ENCODE measurements around the gene DSCAML1. TPM values are rescaled to one million over a fixed set of nuclear protein-coding genes. Genes with fewer than 3 reads are reported as not detected.
"Not testable (repeated sequence)": the region's sequence is repeated elsewhere in the genome, so short reads cannot be mapped to it uniquely, and the experiment has no call there.

The DSCAML1 gene
- total RNA-seq, 2 donors from 2014 or later = 0.33 to 1.6 TPM

DNA sequence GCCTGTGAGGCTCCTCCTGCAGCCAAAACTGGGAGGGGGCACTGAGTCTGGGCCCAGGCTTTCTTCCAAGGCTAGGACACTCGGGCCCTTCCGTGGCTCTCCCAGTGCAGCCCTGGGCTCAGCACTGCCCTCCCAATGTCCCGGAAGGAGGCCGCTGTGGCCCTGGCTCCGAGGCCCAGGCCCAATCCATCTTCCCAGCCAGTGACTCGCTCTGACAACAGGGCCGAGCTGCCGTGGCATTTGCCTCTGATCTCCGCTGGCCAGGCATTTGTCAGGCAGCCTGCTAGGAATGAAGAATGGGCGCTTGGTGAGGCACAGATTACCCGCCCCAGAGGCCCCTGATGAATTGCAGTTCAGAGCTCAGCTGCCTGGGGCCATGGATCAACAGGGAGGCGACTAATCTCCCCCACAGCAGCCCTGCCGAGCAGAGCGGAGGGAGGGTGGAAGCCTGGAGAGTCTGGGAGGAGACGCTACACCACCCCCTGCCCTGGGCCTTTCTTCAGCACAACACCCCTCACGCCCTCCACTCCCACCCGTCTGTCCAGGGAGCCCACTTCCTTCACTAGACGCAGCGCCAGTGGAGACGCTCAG lies 19.2 kb upstream of the DSCAML1 start:
- intact Hi-C loops (cut with DNase I) = no loop called here
- Histone ChIP-seq H3K9me3 (no peaks in the 10 kb centered on the region), H3K4me1 (peaks cover 65% of the 10 kb centered on the region), H3K27ac (peak overlapping the region; percentile 66 to 88 (median 86)), H3K27me3 (no peaks in the 10 kb centered on the region), H3K4me3 (no peak overlapping the region), H3K36me3 (replicated peaks in 1 of 2; ENCODE audit: insufficient read depth in 1 of 2, low read depth in 2 of 2) (no peaks in the 10 kb centered on the region)
- ATAC-seq (peak; percentile 59), DNase-seq (peak; percentile 63 to 83 (median 78))
- peak in 2 of 3 donors; percentile 34 to 42 for TF ChIP-seq POLR2A (IDR thresholded peaks at IDR 0.05)
- TF ChIP-seq, protein P1, sequence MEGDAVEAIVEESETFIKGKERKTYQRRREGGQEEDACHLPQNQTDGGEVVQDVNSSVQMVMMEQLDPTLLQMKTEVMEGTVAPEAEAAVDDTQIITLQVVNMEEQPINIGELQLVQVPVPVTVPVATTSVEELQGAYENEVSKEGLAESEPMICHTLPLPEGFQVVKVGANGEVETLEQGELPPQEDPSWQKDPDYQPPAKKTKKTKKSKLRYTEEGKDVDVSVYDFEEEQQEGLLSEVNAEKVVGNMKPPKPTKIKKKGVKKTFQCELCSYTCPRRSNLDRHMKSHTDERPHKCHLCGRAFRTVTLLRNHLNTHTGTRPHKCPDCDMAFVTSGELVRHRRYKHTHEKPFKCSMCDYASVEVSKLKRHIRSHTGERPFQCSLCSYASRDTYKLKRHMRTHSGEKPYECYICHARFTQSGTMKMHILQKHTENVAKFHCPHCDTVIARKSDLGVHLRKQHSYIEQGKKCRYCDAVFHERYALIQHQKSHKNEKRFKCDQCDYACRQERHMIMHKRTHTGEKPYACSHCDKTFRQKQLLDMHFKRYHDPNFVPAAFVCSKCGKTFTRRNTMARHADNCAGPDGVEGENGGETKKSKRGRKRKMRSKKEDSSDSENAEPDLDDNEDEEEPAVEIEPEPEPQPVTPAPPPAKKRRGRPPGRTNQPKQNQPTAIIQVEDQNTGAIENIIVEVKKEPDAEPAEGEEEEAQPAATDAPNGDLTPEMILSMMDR (IDR thresholded peaks at IDR 0.05) = no peak
- 60 to 62% methylated on average over 2 to 20 of the region's 20 CpGs for WGBS, 2 donors

DNA sequence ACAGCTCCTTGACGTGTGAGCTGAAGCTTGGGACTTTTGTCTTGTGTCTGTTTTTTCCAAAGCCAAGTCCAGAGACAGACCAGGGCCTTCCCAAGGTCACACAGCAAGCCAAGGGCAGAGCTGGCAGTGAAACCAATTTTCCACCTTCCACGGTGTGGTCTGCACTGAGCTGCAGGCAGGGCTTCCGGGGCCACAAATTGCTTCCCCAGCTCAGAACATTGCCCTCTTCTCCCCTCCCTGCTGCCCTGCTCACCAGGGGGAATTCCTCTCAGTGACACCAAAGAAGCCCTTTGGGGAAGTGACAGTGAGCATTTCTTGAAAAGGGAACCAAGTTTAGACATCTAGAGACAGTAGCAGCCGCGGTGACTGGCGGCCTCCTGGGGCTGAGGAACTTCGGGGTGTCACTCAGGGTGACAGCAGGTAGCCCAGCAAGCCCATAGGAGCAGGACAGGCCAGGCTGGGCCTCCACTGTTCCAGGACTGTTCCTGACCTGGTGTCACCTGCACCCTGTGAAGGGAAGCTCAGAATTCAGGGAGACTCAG lies 18.3 kb upstream of the DSCAML1 start:
- H3K27me3 ChIP-seq = no peaks in the 10 kb centered on the region
- TF ChIP-seq POLR2A (IDR thresholded peaks at IDR 0.05) = no peak
- TF ChIP-seq, protein P1 (IDR thresholded peaks at IDR 0.05) = no peak
- peak; percentile 16 for ATAC-seq
- H3K4me3 ChIP-seq = no peak overlapping the region
- peak in 3 of 4 donors; percentile 40 to 66 (median 47) for DNase-seq
- peak overlapping the region; percentile 58 to 88 (median 86) for H3K27ac ChIP-seq
- intact Hi-C loops (cut with DNase I) = no loop called here
- no peaks in the 10 kb centered on the region for H3K9me3 ChIP-seq
- 8 to 29% methylated on average over 1 to 7 of the region's 7 CpGs for WGBS, 2 donors
- H3K4me1 ChIP-seq = peaks cover 63% of the 10 kb centered on the region
- no peaks in the 10 kb centered on the region for H3K36me3 ChIP-seq (replicated peaks in 1 of 2; ENCODE audit: insufficient read depth in 1 of 2, low read depth in 2 of 2)

DNA sequence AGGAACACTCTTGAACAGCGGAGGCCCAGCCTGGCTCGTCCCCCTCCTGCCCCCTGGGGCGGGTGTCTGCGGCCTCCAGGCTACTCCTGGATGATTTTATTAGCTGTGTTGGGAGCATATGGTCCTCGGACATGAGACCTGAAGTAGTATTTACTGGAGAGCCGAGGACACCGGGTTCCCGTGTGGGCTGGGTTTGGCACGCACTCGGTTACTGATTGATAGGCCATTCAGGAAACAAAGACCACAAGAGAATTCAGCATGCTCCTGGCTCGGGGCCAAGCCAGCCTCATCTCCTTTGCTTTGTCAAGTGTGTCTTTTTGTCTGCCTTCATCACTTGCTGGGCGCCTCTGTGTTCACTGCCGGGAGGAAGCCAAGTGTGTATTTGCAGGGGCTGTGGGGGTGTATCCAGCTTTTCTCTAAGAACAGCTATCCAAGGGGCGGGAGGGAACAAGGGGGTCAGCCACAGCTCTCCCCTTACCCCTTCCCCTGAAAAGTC lies 17.8 kb upstream of the DSCAML1 start:
- intact Hi-C loops (cut with DNase I) = no loop called here

DNA sequence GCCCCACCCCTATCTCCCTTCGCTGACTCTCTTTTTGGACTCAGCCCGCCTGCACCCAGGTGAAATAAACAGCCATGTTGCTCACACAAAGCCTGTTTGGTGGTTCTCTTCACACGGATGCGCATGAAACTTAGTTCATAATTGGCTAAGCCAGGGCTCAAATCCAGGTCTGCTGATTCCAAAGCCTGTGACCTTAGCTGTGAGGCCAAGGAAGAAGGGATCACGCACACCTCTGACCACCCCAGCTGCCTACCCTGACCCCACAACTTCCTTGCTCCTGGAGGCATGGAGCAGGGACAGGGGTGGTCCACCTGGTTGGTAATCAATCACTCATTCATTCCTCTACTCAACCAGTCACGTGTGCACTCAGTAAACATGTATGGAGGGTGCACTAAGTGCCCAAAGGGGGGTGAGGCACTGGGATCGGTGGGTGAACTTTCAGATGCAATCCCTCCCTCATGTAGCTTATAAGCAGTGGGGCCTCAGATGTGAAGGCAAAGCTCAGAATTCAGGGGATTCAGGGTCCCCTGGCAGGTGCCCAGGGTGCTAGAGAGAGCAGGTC lies 17.3 kb upstream of the DSCAML1 start:
- DNase-seq (no peak), ATAC-seq (no peak)
- Histone ChIP-seq H3K27ac (peak overlapping the region; percentile 58 to 88 (median 86)), H3K4me1 (peaks cover 52% of the 10 kb centered on the region), H3K36me3 (replicated peaks in 1 of 2; ENCODE audit: insufficient read depth in 1 of 2, low read depth in 2 of 2) (no peaks in the 10 kb centered on the region), H3K9me3 (no peaks in the 10 kb centered on the region), H3K27me3 (no peaks in the 10 kb centered on the region), H3K4me3 (no peak overlapping the region)
- TF ChIP-seq POLR2A (IDR thresholded peaks at IDR 0.05) = peak in 2 of 3 donors; percentile 20 to 32
- TF ChIP-seq, protein P1 (IDR thresholded peaks at IDR 0.05) = no peak
- intact Hi-C loops (cut with DNase I) = no loop called here
- WGBS, 2 donors = 49 to 74% methylated on average over 7 of the region's 7 CpGs

More for the DNA sequence above, 17.8 kb upstream of the DSCAML1 start:
- Histone ChIP-seq H3K9me3 (no peaks in the 10 kb centered on the region), H3K27ac (peak overlapping the region; percentile 58 to 88 (median 86)), H3K27me3 (no peaks in the 10 kb centered on the region), H3K4me3 (no peak overlapping the region), H3K4me1 (peaks cover 58% of the 10 kb centered on the region), H3K36me3 (replicated peaks in 1 of 2; ENCODE audit: insufficient read depth in 1 of 2, low read depth in 2 of 2) (no peaks in the 10 kb centered on the region)
- TF ChIP-seq POLR2A (IDR thresholded peaks at IDR 0.05) = no peak
- TF ChIP-seq, protein P1 (IDR thresholded peaks at IDR 0.05) = no peak
- WGBS, 2 donors = 17 to 24% methylated on average over 12 to 14 of the region's 14 CpGs
- peak; percentile 10 for ATAC-seq
- DNase-seq = peak; percentile 66 to 86 (median 81)

DNA sequence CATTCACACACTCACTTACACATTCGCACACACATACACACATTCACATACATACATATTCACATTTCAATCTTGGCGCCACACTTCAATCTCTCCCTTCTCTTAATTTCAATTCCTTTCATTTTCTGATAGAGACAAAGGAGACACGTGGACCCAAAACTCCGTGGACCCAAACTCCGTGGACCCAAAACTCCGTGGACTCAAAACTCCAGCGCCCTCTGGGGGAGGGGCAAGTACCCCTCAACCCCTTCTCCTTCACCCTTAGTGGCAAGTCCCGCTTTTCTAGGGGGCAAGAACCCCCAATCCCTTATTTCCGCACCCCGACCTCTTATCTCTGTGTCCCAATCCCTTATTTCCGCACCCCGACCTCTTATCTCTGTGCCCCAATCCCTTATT lies 13.0 kb upstream of the DSCAML1 start:
- not testable (repeated sequence) for DNase-seq
- 79 to 80% methylated on average over 12 of the region's 12 CpGs for WGBS, 2 donors

More for the DNA sequence above, 13.0 kb upstream of the DSCAML1 start:
- H3K27me3 ChIP-seq; H3K9me3 ChIP-seq; ATAC-seq; intact Hi-C loops (cut with DNase I); H3K4me1 ChIP-seq; H3K36me3 ChIP-seq (replicated peaks in 1 of 2; ENCODE audit: insufficient read depth in 1 of 2, low read depth in 2 of 2); H3K4me3 ChIP-seq; H3K27ac ChIP-seq: not testable (repeated sequence)
